NCI-H1694 (cell line): ENCODE measurements around the gene VPS13D.
A peak's percentile ranks its signal among the peaks of the same experiment; 100 is the strongest.
"Not testable (repeated sequence)": the region's sequence is repeated elsewhere in the genome, so short reads cannot be mapped to it uniquely, and the experiment has no call there.

Source experiments
- DNase-seq: peaks from one replicate; lab custom pipeline; 2025; lab: John Stamatoyannopoulos, UW

The VPS13D gene

GRCh38 chr1:12450090-12450755 lies 220.4 kb downstream of the VPS13D start:
- peak; percentile 64 for DNase-seq

GRCh38 chr1:12450756-12451559 lies 221.1 kb downstream of the VPS13D start:
- no peak for DNase-seq

- DNase-seq: no peak
Measured at GRCh38 chr1:12451560-12451900, 221.7 kb downstream of the VPS13D start.

- no peak for DNase-seq
Measured at GRCh38 chr1:12452262-12452661, 222.4 kb downstream of the VPS13D start.

GRCh38 chr1:12453400-12454343 lies 223.8 kb downstream of the VPS13D start:
- no peak for DNase-seq

GRCh38 chr1:12454406-12455391 lies 224.9 kb downstream of the VPS13D start:
- no peak for DNase-seq

GRCh38 chr1:12456081-12456480 lies 226.3 kb downstream of the VPS13D start:
- not testable (repeated sequence) for DNase-seq

GRCh38 chr1:12456979-12457378 lies 227.1 kb downstream of the VPS13D start:
- DNase-seq: no peak

- no peak for DNase-seq
Measured at GRCh38 chr1:12457771-12458170, 227.9 kb downstream of the VPS13D start.

- no peak for DNase-seq
Measured at GRCh38 chr1:12458571-12458970, 228.7 kb downstream of the VPS13D start.

- DNase-seq: no peak
Measured at GRCh38 chr1:12460121-12460520, 230.3 kb downstream of the VPS13D start.

GRCh38 chr1:12460911-12461621 lies 231.2 kb downstream of the VPS13D start:
- DNase-seq: no peak

GRCh38 chr1:12461754-12462153 lies 231.9 kb downstream of the VPS13D start:
- DNase-seq: no peak

- no peak for DNase-seq
Measured at GRCh38 chr1:12462586-12462985, 232.8 kb downstream of the VPS13D start.

GRCh38 chr1:12464045-12464461 lies 234.2 kb downstream of the VPS13D start:
- no peak for DNase-seq

- DNase-seq: no peak
Measured at GRCh38 chr1:12464598-12465056, 234.8 kb downstream of the VPS13D start.

- DNase-seq: no peak
Measured at GRCh38 chr1:12465126-12465525, 235.3 kb downstream of the VPS13D start.

GRCh38 chr1:12466816-12467215 lies 237.0 kb downstream of the VPS13D start:
- DNase-seq: no peak

GRCh38 chr1:12467570-12468286 lies 237.9 kb downstream of the VPS13D start:
- no peak for DNase-seq

GRCh38 chr1:12468323-12468722 lies 238.5 kb downstream of the VPS13D start:
- DNase-seq: no peak
